ENCODE data around the gene RYR3.

GRCh38 chr15:33503681-33504080, 192.9 kb downstream of the RYR3 start:
- no peak for TF ChIP-seq CTCF (IDR thresholded peaks at IDR 0.05)
- no peak for TF ChIP-seq POLR2A (IDR thresholded peaks at IDR 0.05)

Data from lower leg skin (tissue), 3 donors.